Stimulated activated naive B cell treated with anti-CD40 and anti-IgM and Interleukin-4, amounts not matched to agents 10 μg/mL and 1 μg/mL and 100 μg/mL, for 72 hours (primary cell): ENCODE measurements around the gene EVI2A.
A peak's percentile ranks its signal among the peaks of the same experiment; 100 is the strongest.
"Not testable (repeated sequence)": the region's sequence is repeated elsewhere in the genome, so short reads cannot be mapped to it uniquely, and the experiment has no call there.

ENCODE experiments used
- ATAC-seq, 2 donors: fragments of 150-1000 bp; cut with Tn5 transposase; replicated peaks; 2 replicates each; pipeline ENCODE4 v1.10.0; 2021; ENCODE audit warnings: moderate library complexity in 1 of 2
- DNase-seq: peaks from one replicate; pipeline ENCODE4 v3.0.0; 2021
- H3K27ac Mint-ChIP-seq: one replicate; pipeline ENCODE4 v1.8.0; 2022; ENCODE audit warnings: mild to moderate bottlenecking, mixed read lengths
- H3K27me3 Mint-ChIP-seq, 2 donors: one replicate each; pipeline ENCODE4 v1.8.0; 2022; ENCODE audit warnings: mixed read lengths in 2 of 2
- H3K36me3 Mint-ChIP-seq, 2 donors: one replicate each; pipeline ENCODE4 v1.8.0; 2022; ENCODE audit warnings: mixed read lengths in 2 of 2, mild to moderate bottlenecking in 1 of 2
- H3K4me1 Mint-ChIP-seq, 2 donors: one replicate each; pipeline ENCODE4 v1.8.0; 2022; ENCODE audit warnings: mixed read lengths in 2 of 2, mild to moderate bottlenecking in 1 of 2
- H3K4me3 Mint-ChIP-seq, 2 donors: one replicate each; pipeline ENCODE4 v1.8.0; 2022; ENCODE audit warnings: mild to moderate bottlenecking in 2 of 2, mixed read lengths in 2 of 2, moderate library complexity in 1 of 2
- H3K9me3 Mint-ChIP-seq, 2 donors: one replicate each; pipeline ENCODE4 v1.8.0; 2022; ENCODE audit warnings: mixed read lengths in 2 of 2, mild to moderate bottlenecking in 1 of 2

Gene EVI2A

DNA sequence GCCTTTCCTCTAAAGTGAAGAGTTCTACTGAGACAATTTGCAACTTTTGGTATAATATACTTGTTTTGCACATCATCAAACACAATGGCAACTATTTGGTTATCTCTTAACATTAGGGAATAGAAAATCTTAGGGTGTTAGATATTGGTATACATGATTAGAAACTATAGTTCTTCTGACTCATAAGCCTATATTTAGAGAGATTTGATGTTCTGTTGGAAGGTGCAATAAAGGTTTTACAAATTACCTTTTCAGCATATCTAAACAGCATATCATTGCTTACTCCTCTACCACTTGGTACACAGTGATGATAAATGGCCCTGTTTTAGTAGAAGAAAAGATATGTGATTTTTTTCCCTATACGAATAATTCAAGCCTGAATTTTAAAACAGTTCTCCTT is 13.8 kb downstream of the EVI2A start:
- H3K27me3 Mint-ChIP-seq = no peaks in the 10 kb centered on the region
- H3K9me3 Mint-ChIP-seq = peaks cover 5 to 12% of the 10 kb centered on the region in 2 donors
- H3K4me1 Mint-ChIP-seq = peaks cover 39 to 78% of the 10 kb centered on the region in 2 donors
- ATAC-seq = no peak
- peak overlapping the region; percentile 73 to 76 for H3K4me3 Mint-ChIP-seq
- DNase-seq = no peak
- peaks cover 45 to 51% of the 10 kb centered on the region in 2 donors for H3K36me3 Mint-ChIP-seq
- peak overlapping the region; percentile 88 for H3K27ac Mint-ChIP-seq

DNA sequence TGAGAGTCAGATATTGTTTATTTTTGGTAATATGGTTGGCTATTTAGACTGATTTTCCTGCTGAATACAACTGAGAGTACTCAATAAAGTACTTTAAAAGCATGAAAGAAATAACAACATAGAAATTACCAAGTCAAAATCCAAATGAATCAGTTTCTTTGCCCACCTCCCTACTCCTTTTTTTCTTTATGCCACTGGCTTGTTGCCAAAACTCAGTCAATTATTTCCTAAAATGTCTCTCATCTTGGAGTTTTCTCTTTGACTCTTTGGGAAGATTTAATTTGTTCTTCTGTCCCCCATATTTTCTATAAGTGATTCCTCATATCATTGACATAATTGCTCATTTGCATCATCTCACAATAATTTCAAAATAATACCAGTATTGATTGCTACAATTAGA is 21.8 kb downstream of the EVI2A start:
- no peaks in the 10 kb centered on the region for H3K27me3 Mint-ChIP-seq
- H3K9me3 Mint-ChIP-seq = peaks cover 5 to 7% of the 10 kb centered on the region in 2 donors
- H3K36me3 Mint-ChIP-seq = peaks cover 15 to 18% of the 10 kb centered on the region in 2 donors
- no peak overlapping the region for H3K4me3 Mint-ChIP-seq
- peaks cover 14 to 28% of the 10 kb centered on the region in 2 donors for H3K4me1 Mint-ChIP-seq
- ATAC-seq = no peak
- DNase-seq = no peak
- H3K27ac Mint-ChIP-seq = peak overlapping the region; percentile 39

DNA sequence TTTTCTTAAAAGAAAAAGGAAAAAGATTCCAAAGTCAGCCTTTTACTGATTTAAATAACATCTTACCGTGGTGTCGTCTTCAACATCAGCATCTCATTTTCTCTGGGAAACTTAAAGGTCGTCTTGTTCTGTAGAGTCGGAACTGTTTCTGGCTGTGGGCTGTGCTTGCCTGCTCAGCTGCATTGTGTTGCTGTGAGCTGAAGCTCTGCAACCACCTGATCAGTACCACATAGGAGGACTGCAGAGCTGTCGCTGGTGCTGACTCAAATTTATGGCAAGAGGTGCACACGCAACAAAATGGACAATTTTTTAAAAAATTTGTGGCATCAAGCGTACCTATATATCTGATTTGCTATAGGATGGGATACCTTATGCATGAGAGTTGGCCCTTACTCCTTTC is 24.3 kb downstream of the EVI2A start, which contains the start of gene OMG:
OMG (minus strand) TSS at position 150 of the 400 bp plus-strand sequence. CDS start 908 bp downstream, outside the sequence.
- H3K27me3 Mint-ChIP-seq = no peaks in the 10 kb centered on the region
- ATAC-seq = no peak
- no peak for DNase-seq
- no peak within 1 kb of the TSS for H3K4me3 Mint-ChIP-seq
- H3K27ac Mint-ChIP-seq = no peak within 1 kb of the TSS
- peaks cover 0 to 4% of the 10 kb centered on the region in 2 donors for H3K36me3 Mint-ChIP-seq
- no peaks in the 10 kb centered on the region for H3K9me3 Mint-ChIP-seq
- H3K4me1 Mint-ChIP-seq = peaks cover 6 to 14% of the 10 kb centered on the region in 2 donors

DNA sequence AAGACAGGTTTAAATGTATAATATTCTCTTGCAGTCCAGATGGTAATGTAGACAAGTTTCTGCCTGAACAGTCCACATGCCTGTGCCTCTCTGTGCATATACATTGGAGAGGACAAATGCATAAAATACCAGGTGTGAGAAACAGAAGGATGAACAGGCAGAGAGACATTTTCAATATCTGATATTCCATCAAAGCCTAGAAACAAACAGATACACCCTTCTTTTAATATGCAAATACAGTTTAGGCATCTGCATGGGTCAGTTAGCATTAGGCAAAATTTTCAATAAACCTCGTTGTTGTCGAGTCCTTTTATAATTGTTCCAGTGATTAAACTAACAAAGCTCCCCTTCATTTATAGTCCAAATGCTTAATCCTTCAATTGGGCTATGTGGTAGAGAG is 25.3 kb downstream of the EVI2A start:
- ATAC-seq = no peak
- H3K36me3 Mint-ChIP-seq = peaks cover 5 to 9% of the 10 kb centered on the region in 2 donors
- H3K27ac Mint-ChIP-seq = no peak overlapping the region
- no peaks in the 10 kb centered on the region for H3K27me3 Mint-ChIP-seq
- DNase-seq = no peak
- peaks cover 2 to 5% of the 10 kb centered on the region in 2 donors for H3K4me1 Mint-ChIP-seq
- no peak overlapping the region for H3K4me3 Mint-ChIP-seq
- H3K9me3 Mint-ChIP-seq = no peaks in the 10 kb centered on the region

DNA sequence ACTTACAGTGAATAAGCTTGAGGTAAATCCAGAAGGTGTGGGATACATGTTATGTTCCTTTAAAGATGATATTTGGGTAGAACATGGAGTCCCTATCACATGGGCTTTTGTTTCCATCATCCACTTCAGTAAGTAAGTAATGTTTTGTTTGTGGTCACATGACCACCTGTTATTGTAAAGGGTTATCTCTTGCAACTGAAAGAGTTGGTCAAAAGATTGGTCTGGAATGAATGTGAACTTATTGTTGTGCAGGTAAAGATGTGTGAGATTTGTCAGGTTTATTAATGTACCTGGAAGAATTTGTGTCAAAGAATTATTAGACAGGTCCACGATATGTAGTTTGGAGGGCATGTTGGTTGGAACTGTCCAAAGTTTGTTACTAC is 25.9 kb downstream of the EVI2A start:
- Mint-ChIP-seq H3K9me3 (no peaks in the 10 kb centered on the region), H3K36me3 (peaks cover 5 to 9% of the 10 kb centered on the region in 2 donors)
- ATAC-seq = no peak

DNA sequence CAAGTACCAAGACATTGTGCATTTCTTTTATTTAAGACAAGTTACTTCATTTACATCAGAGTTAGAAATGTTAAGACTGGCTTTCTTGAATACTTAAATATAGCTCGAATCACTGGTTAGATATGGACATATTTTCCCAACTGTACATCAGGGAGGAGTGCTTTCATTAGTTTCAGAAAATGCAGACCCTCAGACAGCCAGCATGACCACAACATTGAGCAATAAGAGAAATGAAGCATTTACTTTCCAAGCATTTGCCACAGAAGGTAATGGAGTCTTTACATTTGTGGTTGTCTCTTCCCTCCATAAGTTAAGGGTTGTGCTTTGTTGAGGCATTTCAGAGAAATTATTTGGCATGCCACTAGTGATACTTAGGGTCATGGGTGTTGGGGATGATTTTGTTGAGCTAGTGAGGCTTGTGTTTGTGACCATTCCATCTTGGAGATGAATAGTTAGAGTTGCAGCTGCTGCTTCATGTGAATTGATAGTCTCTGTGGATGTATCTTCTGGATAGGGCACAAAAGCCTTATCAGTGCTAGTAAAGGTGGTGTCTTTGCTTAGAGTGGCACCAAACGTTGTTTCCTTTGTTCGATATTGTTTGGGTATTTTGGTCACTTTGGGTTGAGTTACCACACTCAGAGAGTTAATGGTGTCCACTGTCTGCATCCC is 26.5 kb downstream of the EVI2A start:
- H3K27ac Mint-ChIP-seq = no peak overlapping the region
- H3K27me3 Mint-ChIP-seq = no peaks in the 10 kb centered on the region
- no peak for DNase-seq
- H3K4me3 Mint-ChIP-seq = no peak overlapping the region
- peaks cover 4 to 6% of the 10 kb centered on the region in 2 donors for H3K4me1 Mint-ChIP-seq
- ATAC-seq = no peak
- H3K9me3 Mint-ChIP-seq = no peaks in the 10 kb centered on the region
- peaks cover 5 to 9% of the 10 kb centered on the region in 2 donors for H3K36me3 Mint-ChIP-seq

More for the DNA sequence above, 25.9 kb downstream of the EVI2A start:
- H3K4me1 Mint-ChIP-seq = peaks cover under 1 to 2% of the 10 kb centered on the region in 2 donors
- H3K27me3 Mint-ChIP-seq = no peaks in the 10 kb centered on the region
- H3K27ac Mint-ChIP-seq = no peak overlapping the region
- H3K4me3 Mint-ChIP-seq = no peak overlapping the region
- no peak for DNase-seq

DNA sequence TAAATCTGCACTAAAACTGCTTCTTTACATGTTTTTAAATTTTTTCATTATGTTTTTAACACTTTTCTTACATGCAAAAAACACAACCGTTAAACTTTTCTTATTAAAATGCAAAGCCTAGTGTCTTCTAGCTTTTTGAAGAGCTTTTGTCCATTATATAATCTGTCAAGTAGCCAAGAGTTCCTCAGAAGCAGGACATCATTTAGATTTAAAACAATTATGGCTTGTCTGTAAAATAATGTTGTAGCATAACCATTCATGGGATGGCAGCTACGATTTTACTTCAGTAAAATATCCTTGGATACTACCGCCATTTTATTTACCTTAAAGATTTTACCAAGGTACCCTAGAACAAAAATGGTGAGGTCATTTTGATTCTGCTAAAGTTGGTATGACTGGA is 27.2 kb downstream of the EVI2A start:
- Mint-ChIP-seq H3K36me3 (peaks cover 5 to 9% of the 10 kb centered on the region in 2 donors), H3K27ac (no peak overlapping the region), H3K27me3 (no peaks in the 10 kb centered on the region), H3K9me3 (no peaks in the 10 kb centered on the region), H3K4me1 (peaks cover 4 to 6% of the 10 kb centered on the region in 2 donors), H3K4me3 (no peak overlapping the region)
- DNase-seq (no peak), ATAC-seq (no peak)

DNA sequence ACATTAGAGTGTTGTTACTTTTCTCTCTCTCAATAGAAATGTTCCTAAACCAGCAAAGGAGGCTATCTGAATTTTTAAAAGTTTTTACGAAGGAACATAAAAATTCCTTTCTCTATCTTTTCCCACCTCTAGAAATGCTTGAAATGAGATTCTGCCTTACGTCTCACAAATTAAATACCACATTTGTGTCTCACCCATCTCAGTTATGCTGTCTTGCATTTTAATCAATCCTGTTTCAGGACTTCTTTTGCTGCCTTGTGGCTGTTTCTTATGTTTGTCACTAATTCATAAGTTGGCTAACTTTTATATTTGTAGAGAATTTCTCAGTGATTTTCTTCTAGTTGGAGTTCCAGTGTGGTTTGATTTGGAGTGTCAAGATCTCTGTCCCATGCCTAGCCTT is 27.8 kb downstream of the EVI2A start:
- Mint-ChIP-seq H3K36me3 (peaks cover 5 to 9% of the 10 kb centered on the region in 2 donors), H3K9me3 (no peaks in the 10 kb centered on the region), H3K4me1 (peaks cover 4 to 6% of the 10 kb centered on the region in 2 donors), H3K27ac (no peak overlapping the region), H3K4me3 (no peak overlapping the region), H3K27me3 (no peaks in the 10 kb centered on the region)
- DNase-seq = no peak
- ATAC-seq = no peak

DNA sequence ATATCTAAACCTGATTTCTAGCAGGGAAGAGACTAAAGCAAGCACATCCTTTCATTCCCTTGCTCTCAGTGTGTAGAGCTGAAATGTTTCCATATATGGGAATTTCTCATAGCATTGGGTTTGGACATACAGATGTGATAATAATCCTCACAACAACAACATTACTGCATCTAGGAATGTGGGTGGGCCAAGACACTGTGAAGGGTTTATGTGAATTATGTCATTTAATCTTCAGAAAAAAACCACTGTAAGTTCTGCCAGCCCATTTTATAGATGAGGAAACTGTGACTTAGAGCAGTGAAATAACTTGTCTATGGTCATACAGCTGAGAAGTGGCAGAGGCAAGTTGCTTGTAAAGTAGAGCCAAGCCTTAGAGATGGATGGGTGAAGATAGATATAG is 29.6 kb downstream of the EVI2A start:
- Mint-ChIP-seq H3K4me1 (peaks cover 4 to 6% of the 10 kb centered on the region in 2 donors), H3K4me3 (no peak overlapping the region), H3K9me3 (no peaks in the 10 kb centered on the region), H3K36me3 (peaks cover 9 to 11% of the 10 kb centered on the region in 2 donors), H3K27ac (no peak overlapping the region), H3K27me3 (no peaks in the 10 kb centered on the region)
- no peak for ATAC-seq
- no peak for DNase-seq

DNA sequence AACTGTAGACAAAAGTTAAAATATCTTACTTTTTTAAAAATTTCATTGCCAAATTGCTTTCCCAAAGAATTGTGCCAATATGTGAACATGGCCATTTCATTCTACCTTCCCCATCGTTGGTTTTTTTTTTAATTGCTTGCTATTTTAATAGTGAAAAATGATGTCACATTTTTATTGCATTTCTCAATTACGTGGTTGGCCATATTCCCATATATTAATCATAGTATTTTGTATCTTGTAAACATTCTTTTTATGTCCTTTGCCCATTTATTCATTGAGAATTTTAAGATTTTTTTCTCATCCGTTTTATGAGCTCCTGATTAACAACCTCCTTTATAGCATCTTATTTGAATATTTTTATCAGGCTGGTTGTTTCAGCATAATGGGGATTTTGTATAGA is 31.6 kb downstream of the EVI2A start:
- DNase-seq (no peak), ATAC-seq (no peak)
- no peaks in the 10 kb centered on the region for H3K9me3 Mint-ChIP-seq
- H3K27ac Mint-ChIP-seq = no peak overlapping the region
- H3K4me3 Mint-ChIP-seq = no peak overlapping the region
- H3K36me3 Mint-ChIP-seq = peaks cover 7 to 11% of the 10 kb centered on the region in 2 donors
- H3K27me3 Mint-ChIP-seq = no peaks in the 10 kb centered on the region
- peaks cover 2 to 6% of the 10 kb centered on the region in 2 donors for H3K4me1 Mint-ChIP-seq

DNA sequence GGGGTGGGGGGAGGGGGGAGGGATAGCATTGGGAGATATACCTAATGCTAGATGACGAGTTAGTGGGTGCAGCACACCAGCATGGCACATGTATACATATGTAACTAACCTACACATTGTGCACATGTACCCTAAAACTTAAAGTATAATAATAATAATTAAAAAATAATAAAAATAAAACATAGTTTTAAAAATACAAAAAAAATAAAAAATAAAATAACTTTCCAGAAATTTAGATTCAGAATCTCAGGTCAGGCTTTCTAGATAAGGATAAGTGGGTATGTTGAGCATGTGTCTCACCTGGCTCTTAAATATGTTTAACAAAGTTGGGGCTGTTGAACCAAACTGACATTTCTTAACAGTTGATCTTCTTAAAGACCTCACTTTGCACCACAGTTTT is 33.5 kb downstream of the EVI2A start:
- not testable (repeated sequence) for DNase-seq, H3K4me1 Mint-ChIP-seq, H3K9me3 Mint-ChIP-seq, H3K27ac Mint-ChIP-seq, H3K4me3 Mint-ChIP-seq, ATAC-seq, H3K27me3 Mint-ChIP-seq
- H3K36me3 Mint-ChIP-seq = peaks cover 6 to 11% of the 10 kb centered on the region in 2 donors

DNA sequence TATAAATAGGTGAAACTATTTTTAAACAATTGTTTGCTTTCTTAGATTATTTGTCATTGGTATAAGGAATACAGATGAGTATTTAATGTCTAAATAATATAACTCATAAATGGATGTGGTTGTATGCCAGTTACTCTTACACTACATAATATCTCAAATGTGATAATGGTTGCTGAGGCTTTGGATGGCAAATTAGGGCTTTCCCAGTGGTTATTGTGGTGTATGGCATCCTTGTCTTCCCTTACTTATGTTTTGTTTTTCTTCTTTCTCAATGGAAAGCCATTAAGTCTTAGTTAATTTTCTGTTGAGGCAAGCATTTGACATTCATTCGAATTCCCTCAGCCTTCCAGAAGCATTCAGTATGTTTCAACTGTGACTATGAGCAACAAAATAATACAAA is 34.8 kb downstream of the EVI2A start:
- Mint-ChIP-seq H3K9me3 (no peaks in the 10 kb centered on the region), H3K27ac (no peak overlapping the region), H3K36me3 (peaks cover 4 to 12% of the 10 kb centered on the region in 2 donors), H3K27me3 (no peaks in the 10 kb centered on the region), H3K4me3 (no peak overlapping the region), H3K4me1 (peaks cover 2 to 6% of the 10 kb centered on the region in 2 donors)
- no peak for DNase-seq
- no peak for ATAC-seq

DNA sequence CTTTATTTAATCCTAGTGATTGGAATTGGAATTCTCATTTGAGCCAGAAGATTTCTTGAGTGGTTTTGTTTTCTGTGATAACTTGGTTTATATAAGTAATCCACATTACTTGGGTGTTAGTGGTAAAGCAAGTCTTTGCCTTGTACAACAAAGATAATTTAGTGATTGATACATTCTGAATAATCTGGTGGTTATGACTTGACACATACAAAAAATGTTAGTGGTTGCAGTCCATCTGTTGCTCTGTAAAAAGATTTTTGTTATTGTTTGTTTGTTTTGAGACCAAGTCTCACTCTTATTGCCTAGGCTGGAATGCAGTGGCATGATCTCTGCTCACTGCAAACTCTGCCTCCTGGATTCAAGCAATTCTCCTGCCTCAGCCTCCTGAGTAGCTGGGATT is 37.6 kb downstream of the EVI2A start:
- Mint-ChIP-seq H3K4me1 (no peaks in the 10 kb centered on the region), H3K4me3 (no peak overlapping the region), H3K27me3 (no peaks in the 10 kb centered on the region), H3K9me3 (no peaks in the 10 kb centered on the region), H3K36me3 (peaks cover 5 to 21% of the 10 kb centered on the region in 2 donors), H3K27ac (no peak overlapping the region)
- DNase-seq = no peak
- no peak for ATAC-seq

DNA sequence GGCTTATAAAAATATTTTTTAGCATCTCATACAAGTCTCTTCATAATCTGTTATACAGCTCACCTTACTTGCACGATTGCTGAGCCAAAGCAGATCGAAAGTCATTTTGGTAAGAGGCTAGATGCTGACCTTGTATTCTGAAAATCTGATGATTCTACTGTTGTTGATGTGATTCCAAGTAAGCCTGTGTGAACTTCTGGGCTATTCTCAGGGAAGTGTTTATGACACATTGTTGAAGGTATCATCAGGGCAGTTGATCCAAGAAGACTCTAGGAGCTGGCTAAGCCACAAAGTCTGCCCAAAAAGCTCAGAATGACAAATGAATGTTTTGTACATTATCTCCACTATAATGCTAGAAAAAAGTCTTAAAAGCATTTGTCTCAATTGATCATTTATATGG is 40.4 kb downstream of the EVI2A start:
- no peak overlapping the region for H3K4me3 Mint-ChIP-seq
- H3K4me1 Mint-ChIP-seq = no peaks in the 10 kb centered on the region
- H3K27me3 Mint-ChIP-seq = no peaks in the 10 kb centered on the region
- no peak for DNase-seq
- H3K27ac Mint-ChIP-seq = no peak overlapping the region
- ATAC-seq = no peak
- H3K9me3 Mint-ChIP-seq = no peaks in the 10 kb centered on the region
- H3K36me3 Mint-ChIP-seq = peaks cover 5 to 30% of the 10 kb centered on the region in 2 donors

DNA sequence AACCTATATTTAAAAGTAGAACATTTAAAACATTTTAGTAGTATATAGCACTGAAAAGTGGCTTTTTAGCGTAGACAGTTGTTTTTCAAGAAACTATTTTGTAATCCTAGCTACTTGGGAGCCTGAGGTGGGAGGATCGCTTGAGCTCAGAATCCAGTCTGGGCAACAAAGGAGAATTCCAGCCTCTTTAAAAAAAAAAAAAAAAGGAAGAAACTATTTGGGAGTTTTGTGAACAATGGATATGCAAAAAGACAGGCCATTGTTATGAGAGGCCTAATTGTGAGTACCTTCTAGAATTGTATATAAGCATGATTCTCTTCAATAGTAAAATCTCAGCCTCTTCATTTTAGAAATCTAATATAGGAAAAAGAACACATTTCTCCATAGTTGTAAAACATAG is 42.0 kb downstream of the EVI2A start:
- DNase-seq (no peak), ATAC-seq (no peak)
- no peak overlapping the region for H3K4me3 Mint-ChIP-seq
- no peaks in the 10 kb centered on the region for H3K9me3 Mint-ChIP-seq
- peaks cover 0 to 2% of the 10 kb centered on the region in 2 donors for H3K4me1 Mint-ChIP-seq
- no peak overlapping the region for H3K27ac Mint-ChIP-seq
- peaks cover 5 to 38% of the 10 kb centered on the region in 2 donors for H3K36me3 Mint-ChIP-seq
- H3K27me3 Mint-ChIP-seq = no peaks in the 10 kb centered on the region
